CD4-positive, alpha-beta T cell treated with Interleukin-6 at 100 ng/mL for 8 hours (primary cell): ENCODE data around the gene BMP5.

ENCODE experiments used
- DNase-seq: peaks from one replicate; pipeline ENCODE4 v3.0.0-alpha.2; 2020; ENCODE audit warnings: mixed read lengths, low spot score

Gene BMP5

GRCh38 chr6:55872866-55873265 lies 2.5 kb downstream of the BMP5 start:
- no peak for DNase-seq

GRCh38 chr6:55870181-55870813 lies 5.1 kb downstream of the BMP5 start:
- no peak for DNase-seq

GRCh38 chr6:55869674-55870073 lies 5.7 kb downstream of the BMP5 start:
- DNase-seq: no peak

GRCh38 chr6:55868771-55869479 lies 6.5 kb downstream of the BMP5 start:
- DNase-seq: no peak

GRCh38 chr6:55868176-55868575 lies 7.2 kb downstream of the BMP5 start:
- DNase-seq: no peak

GRCh38 chr6:55866128-55866527 lies 9.3 kb downstream of the BMP5 start:
- DNase-seq: no peak

GRCh38 chr6:55853008-55854001 lies 22.1 kb downstream of the BMP5 start:
- no peak for DNase-seq

GRCh38 chr6:55841341-55841740 lies 34.0 kb downstream of the BMP5 start:
- DNase-seq: no peak

GRCh38 chr6:55839080-55839479 lies 36.3 kb downstream of the BMP5 start:
- no peak for DNase-seq

- DNase-seq: no peak
Measured at GRCh38 chr6:55836945-55837344, 38.4 kb downstream of the BMP5 start.

GRCh38 chr6:55836481-55836880 lies 38.9 kb downstream of the BMP5 start:
- no peak for DNase-seq

GRCh38 chr6:55835220-55835619 lies 40.2 kb downstream of the BMP5 start:
- no peak for DNase-seq

- DNase-seq: no peak
Measured at GRCh38 chr6:55833284-55833683, 42.1 kb downstream of the BMP5 start.

- no peak for DNase-seq
Measured at GRCh38 chr6:55827818-55828522, 47.4 kb downstream of the BMP5 start.

- DNase-seq: no peak
Measured at GRCh38 chr6:55826941-55827340, 48.4 kb downstream of the BMP5 start.

GRCh38 chr6:55825402-55826051 lies 49.9 kb downstream of the BMP5 start:
- no peak for DNase-seq

- no peak for DNase-seq
Measured at GRCh38 chr6:55822815-55823214, 52.6 kb downstream of the BMP5 start.

- DNase-seq: no peak
Measured at GRCh38 chr6:55822005-55822404, 53.4 kb downstream of the BMP5 start.

GRCh38 chr6:55820696-55821095 lies 54.7 kb downstream of the BMP5 start:
- no peak for DNase-seq

- DNase-seq: no peak
Measured at GRCh38 chr6:55819811-55820210, 55.6 kb downstream of the BMP5 start.

GRCh38 chr6:55818482-55818881 lies 56.9 kb downstream of the BMP5 start:
- DNase-seq: no peak

GRCh38 chr6:55812509-55812908 lies 62.9 kb downstream of the BMP5 start:
- DNase-seq: no peak
